CD4-positive, alpha-beta T cell treated with Interleukin-4 for 4 hours (primary cell): Measurements from ENCODE around the gene PDLIM5.
"Not testable (repeated sequence)": the region's sequence is repeated elsewhere in the genome, so short reads cannot be mapped to it uniquely, and the experiment has no call there.

Experiments
- DNase-seq: peaks from one replicate; pipeline ENCODE4 v3.0.0-alpha.2; 2020

Gene PDLIM5

GRCh38 chr4:94451695-94452475 is at the start of gene PDLIM5:
Gene PDLIM5, plus strand, starts transcription at chr4:94451942. Its CDS starts 3,347 bp downstream, at chr4:94455289.
- DNase-seq, result peak; percentile 84

GRCh38 chr4:94402439-94402838 is 49.3 kb upstream of the PDLIM5 start:
- not testable (repeated sequence) for DNase-seq

- no peak for DNase-seq
Observed at GRCh38 chr4:94403751-94404150, 48.0 kb upstream of the PDLIM5 start.

- peak; percentile 68 for DNase-seq
Observed at GRCh38 chr4:94406668-94407437, 44.9 kb upstream of the PDLIM5 start.

- no peak for DNase-seq
Observed at GRCh38 chr4:94407846-94408245, 43.9 kb upstream of the PDLIM5 start.

- DNase-seq, result no peak
Observed at GRCh38 chr4:94408549-94409374, 43.0 kb upstream of the PDLIM5 start.

GRCh38 chr4:94409375-94409679 is 42.4 kb upstream of the PDLIM5 start:
- DNase-seq, result no peak

- no peak for DNase-seq
Observed at GRCh38 chr4:94409962-94410361, 41.8 kb upstream of the PDLIM5 start.

GRCh38 chr4:94410678-94411206 is 41.0 kb upstream of the PDLIM5 start:
- no peak for DNase-seq

GRCh38 chr4:94411296-94411695 is 40.4 kb upstream of the PDLIM5 start:
- DNase-seq, result no peak

GRCh38 chr4:94412019-94412657 is 39.6 kb upstream of the PDLIM5 start:
- DNase-seq, result no peak

- no peak for DNase-seq
Observed at GRCh38 chr4:94412658-94413038, 39.1 kb upstream of the PDLIM5 start.

- DNase-seq, result no peak
Observed at GRCh38 chr4:94413085-94413840, 38.5 kb upstream of the PDLIM5 start.

GRCh38 chr4:94414907-94415306 is 36.8 kb upstream of the PDLIM5 start:
- no peak for DNase-seq

- no peak for DNase-seq
Observed at GRCh38 chr4:94415448-94415847, 36.3 kb upstream of the PDLIM5 start.

- DNase-seq, result no peak
Observed at GRCh38 chr4:94416335-94416734, 35.4 kb upstream of the PDLIM5 start.

- no peak for DNase-seq
Observed at GRCh38 chr4:94416981-94417380, 34.8 kb upstream of the PDLIM5 start.

GRCh38 chr4:94419549-94419948 is 32.2 kb upstream of the PDLIM5 start:
- DNase-seq, result no peak

GRCh38 chr4:94419956-94420355 is 31.8 kb upstream of the PDLIM5 start:
- no peak for DNase-seq

- DNase-seq, result no peak
Observed at GRCh38 chr4:94420356-94420755, 31.4 kb upstream of the PDLIM5 start.

- no peak for DNase-seq
Observed at GRCh38 chr4:94426783-94427182, 25.0 kb upstream of the PDLIM5 start.

- no peak for DNase-seq
Observed at GRCh38 chr4:94428884-94429283, 22.9 kb upstream of the PDLIM5 start.
